Body of pancreas (tissue), 4 donors: Measurements from ENCODE around the gene ANP32B. TPM values are rescaled to one million over a fixed set of nuclear protein-coding genes. Genes with fewer than 3 reads are reported as not detected.

Experiments used
- ATAC-seq: fragments of 150-250 bp; one replicate; pipeline ENCODE4 v1.9.1; 2016
- DNase-seq, 4 donors: peaks; one replicate each; pipeline ENCODE4 v3.0.0-alpha.2; 2019
- H3K27ac ChIP-seq, 4 donors: fragments of 200-600 bp; sonication (generic); 1 replicate in 3 of 4; 2 replicates in 1 of 4; pipeline versions ENCODE4 v1.5.1 to v1.6.1; 2016 to 2019; ENCODE audit warnings: mild to moderate bottlenecking in 1 of 4, mixed read lengths in 1 of 4, moderate library complexity in 1 of 4
- H3K27me3 ChIP-seq, 2 donors: fragments of 200-600 bp; sonication (generic); one replicate each; pipeline ENCODE4 v1.6.0; 2016; ENCODE audit warnings: mild to moderate bottlenecking in 1 of 2
- H3K36me3 ChIP-seq, 2 donors: fragments of 200-600 bp; sonication (generic); replicated peaks in 1 of 2; 2 replicates each; pipeline ENCODE4 v1.5.1; 2016; ENCODE audit warnings: low read depth in 2 of 2; ENCODE audit not compliant: insufficient read depth in 1 of 2
- H3K4me1 ChIP-seq: fragments of 200-600 bp; sonication (generic); one replicate; pipeline ENCODE4 v1.6.0; 2016
- H3K4me3 ChIP-seq, 2 donors: fragments of 200-600 bp; sonication (generic); 1 replicate in 1 of 2; 2 replicates in 1 of 2; pipeline ENCODE4 v1.5.1; 2016 to 2019
- H3K9me3 ChIP-seq, 3 donors: fragments of 200-600 bp; sonication (generic); 1 replicate in 2 of 3; 2 replicates in 1 of 3; pipeline ENCODE4 v1.5.1; 2016
- POLR2A ChIP-seq, 3 donors: fragments of 450-650 bp; IDR thresholded peaks; one replicate each; pipeline ENCODE4 v1.6.1; 2016; ENCODE audit warnings: antibody characterized with exemption in 3 of 3, mild to moderate bottlenecking in 2 of 3
- WGBS, 2 donors: methylation state at CpG; one replicate each; pipeline ENCODE4 v1.1.5; 2017; 5-methylcytosine and 5-hydroxymethylcytosine counted together
- intact Hi-C: fragments of 100-400 bp; cut with DNase I; formaldehyde crosslinking; loops from one replicate; pipeline ENCODE4 v1.15.1; 2023
- total RNA-seq, 2 donors: library from RNA; depleted of rRNA; stranded (reverse); fragments of >200 nt; gene quantifications; one replicate each; pipeline ENCODE4 v1.1.0, GENCODE V29; 2016
- TF ChIP-seq, protein P1 (sequence below), 7 experiments: fragments of 450-650 bp in 4 of 7; fragments of 200-600 bp in 3 of 7; sonication (generic) in 3 of 7; IDR thresholded peaks; one replicate each; pipeline ENCODE4 v1.5.1; 2016 to 2019; ENCODE audit warnings: antibody characterized with exemption in 7 of 7

Gene ANP32B
- total RNA-seq: 10 to 100 TPM; 38.4 to 65.9 TPM

DNA sequence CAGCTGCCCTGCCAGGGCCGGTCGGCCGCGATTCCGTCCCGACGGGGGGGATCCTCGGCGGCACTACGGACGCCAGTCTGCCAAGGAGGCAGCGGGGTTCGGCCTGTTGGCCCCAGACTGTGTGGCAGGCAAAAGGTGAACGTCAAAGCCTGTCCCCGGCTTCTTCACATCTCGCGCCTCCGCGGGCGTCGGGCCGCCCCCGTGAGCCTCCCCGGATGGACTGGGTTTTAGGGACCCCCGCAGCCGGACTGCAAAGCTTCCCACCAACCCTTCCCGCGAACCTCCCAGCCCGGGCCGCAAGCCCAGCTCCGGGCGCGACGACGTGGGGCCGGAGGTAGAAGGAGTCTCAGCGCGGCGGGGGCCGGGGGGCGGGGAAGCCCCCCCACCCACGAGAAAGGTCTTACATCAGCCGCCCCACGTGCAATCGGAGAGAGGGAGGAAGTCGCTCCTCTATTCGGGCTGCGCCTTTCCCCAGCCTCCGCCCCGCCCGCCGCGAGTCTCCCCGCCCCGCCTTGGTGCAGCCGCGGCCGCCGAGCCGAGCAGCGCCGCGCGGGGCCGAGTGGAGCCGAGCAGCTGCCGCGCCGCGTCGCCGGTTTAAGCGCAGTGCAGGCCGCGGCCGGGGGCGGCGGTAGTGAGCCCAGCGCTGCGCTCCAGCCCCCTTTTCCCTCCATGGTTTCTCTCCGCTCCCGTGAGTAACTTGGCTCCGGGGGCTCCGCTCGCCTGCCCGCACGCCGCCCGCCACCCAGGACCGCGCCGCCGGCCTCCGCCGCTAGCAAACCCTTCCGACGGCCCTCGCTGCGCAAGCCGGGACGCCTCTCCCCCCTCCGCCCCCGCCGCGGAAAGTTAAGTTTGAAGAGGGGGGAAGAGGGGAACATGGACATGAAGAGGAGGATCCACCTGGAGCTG lies at the start of gene ANP32B:
ANP32B (plus strand) TSS at position 659 of the 906 bp plus-strand sequence; CDS start at position 874, 215 bp downstream.
- WGBS, 2 donors: 0% methylated on average over 13 to 101 of the region's 105 CpGs
- ATAC-seq (peak; percentile 87), DNase-seq (peak; percentile 89 to 91 (median 90))
- no peaks in the 10 kb centered on the region for H3K27me3 ChIP-seq
- H3K9me3 ChIP-seq: no peaks in the 10 kb centered on the region
- H3K27ac ChIP-seq: peak within 1 kb of the TSS; percentile 88 to 97 (median 96)
- peak; percentile 30 to 53 (median 45) for TF ChIP-seq POLR2A (IDR thresholded peaks at IDR 0.05)
- TF ChIP-seq, protein P1, sequence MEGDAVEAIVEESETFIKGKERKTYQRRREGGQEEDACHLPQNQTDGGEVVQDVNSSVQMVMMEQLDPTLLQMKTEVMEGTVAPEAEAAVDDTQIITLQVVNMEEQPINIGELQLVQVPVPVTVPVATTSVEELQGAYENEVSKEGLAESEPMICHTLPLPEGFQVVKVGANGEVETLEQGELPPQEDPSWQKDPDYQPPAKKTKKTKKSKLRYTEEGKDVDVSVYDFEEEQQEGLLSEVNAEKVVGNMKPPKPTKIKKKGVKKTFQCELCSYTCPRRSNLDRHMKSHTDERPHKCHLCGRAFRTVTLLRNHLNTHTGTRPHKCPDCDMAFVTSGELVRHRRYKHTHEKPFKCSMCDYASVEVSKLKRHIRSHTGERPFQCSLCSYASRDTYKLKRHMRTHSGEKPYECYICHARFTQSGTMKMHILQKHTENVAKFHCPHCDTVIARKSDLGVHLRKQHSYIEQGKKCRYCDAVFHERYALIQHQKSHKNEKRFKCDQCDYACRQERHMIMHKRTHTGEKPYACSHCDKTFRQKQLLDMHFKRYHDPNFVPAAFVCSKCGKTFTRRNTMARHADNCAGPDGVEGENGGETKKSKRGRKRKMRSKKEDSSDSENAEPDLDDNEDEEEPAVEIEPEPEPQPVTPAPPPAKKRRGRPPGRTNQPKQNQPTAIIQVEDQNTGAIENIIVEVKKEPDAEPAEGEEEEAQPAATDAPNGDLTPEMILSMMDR (IDR thresholded peaks at IDR 0.05): peak; percentile 60 to 98 (median 91)
- peaks cover 37% of the 10 kb centered on the region for H3K4me1 ChIP-seq
- H3K4me3 ChIP-seq: peak within 1 kb of the TSS; percentile 75 to 99
- no peaks in the 10 kb centered on the region for H3K36me3 ChIP-seq
- intact Hi-C loops: loop anchor here (10.0 kb wide), 1 partner anchor 52 kb away; no protein-coding TSS in a partner anchor

DNA sequence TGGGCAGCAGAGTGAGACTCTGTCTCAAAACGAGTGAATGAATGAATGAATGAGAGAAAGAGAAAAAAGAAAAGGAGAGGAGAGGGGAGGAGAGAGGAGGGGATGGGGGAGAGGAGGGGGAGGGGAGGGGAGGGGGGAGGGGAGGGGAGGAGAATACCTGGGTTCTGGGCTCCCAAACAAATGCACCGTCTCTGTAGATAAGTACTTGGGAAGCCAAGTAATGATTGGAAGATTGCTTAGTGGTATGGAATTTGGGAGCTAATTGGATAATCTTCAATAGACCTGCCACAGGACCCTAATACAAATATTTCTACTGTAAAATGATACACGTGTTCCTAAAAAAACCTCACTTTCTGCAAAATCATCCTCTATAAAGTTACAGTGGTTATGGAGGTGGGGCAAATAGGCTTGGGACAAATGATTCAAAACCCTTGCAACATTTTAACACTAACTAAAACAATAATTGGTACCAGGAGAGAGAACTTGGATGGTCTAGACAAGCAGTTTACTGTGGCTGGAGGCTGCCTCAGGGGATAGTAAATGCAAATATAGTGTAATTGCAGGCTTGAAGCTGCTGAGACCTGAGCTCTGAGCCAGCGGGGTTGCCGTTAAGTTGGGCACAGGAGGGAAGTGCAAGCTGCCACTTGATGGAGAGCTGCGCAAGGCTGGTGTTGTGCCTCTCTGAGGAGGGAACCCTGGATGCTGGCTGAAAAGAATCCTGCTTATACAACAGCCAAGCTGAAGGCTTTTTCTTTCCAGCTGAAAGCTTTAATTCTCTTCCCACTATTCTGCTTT lies 48.6 kb upstream of the ANP32B start:
- Histone ChIP-seq H3K4me1 (no peaks in the 10 kb centered on the region), H3K27ac (no peak overlapping the region), H3K36me3 (no peaks in the 10 kb centered on the region), H3K27me3 (no peaks in the 10 kb centered on the region), H3K9me3 (no peaks in the 10 kb centered on the region), H3K4me3 (no peak overlapping the region)
- no peak for TF ChIP-seq POLR2A (IDR thresholded peaks at IDR 0.05)
- TF ChIP-seq, protein P1 (IDR thresholded peaks at IDR 0.05): no peak
- 20 to 25% methylated on average over 6 of the region's 6 CpGs for WGBS, 2 donors
- intact Hi-C loops: no loop called here
- no peak for DNase-seq
- ATAC-seq: no peak

DNA sequence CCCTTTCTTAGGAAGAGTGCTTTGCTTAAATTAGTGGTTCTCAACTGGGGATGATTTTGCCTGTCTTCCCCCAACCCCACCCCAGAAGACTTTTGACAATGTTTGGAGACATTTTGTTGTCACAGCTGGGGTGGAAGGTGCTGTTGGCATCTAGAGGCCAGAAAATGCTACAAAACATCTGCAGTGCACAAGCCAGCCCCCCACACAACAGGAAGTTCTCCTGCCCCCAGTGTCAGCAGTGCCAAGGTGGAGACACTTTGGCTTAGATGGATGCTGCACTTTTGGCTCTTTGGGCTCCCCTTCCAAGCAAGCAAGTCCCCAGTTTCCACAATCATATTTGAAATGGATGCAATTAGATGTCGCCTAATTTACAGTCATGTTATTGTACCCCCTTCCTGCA lies 47.9 kb upstream of the ANP32B start:
- Histone ChIP-seq H3K4me3 (no peak overlapping the region), H3K27ac (no peak overlapping the region), H3K27me3 (no peaks in the 10 kb centered on the region), H3K36me3 (no peaks in the 10 kb centered on the region), H3K9me3 (no peaks in the 10 kb centered on the region), H3K4me1 (no peaks in the 10 kb centered on the region)
- DNase-seq (no peak), ATAC-seq (no peak)
- TF ChIP-seq, protein P1 (IDR thresholded peaks at IDR 0.05): no peak
- TF ChIP-seq POLR2A (IDR thresholded peaks at IDR 0.05): no peak
- intact Hi-C loops: no loop called here
- whole genome bisulfite sequencing, 2 donors: 67 to 82% methylated on average over 1 of the region's 1 CpG

DNA sequence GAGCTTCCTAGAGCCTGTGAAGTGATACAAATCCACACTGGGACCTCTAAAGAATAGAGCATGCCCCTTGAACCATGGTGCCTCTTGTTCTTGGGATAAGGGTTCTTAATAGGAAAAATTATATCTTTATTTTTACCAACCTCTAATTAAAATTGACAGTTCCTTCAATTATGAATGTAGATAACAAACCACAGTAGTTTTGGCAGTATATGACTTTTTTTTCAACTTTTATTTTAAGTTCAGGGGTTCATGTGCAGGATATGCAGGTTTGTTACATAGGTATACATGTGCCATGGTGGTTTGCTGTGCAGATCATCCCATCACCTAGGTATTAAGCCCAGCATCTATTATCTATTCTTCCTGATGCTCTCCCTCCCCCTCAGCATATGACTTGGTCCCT lies 46.1 kb upstream of the ANP32B start:
- intact Hi-C loops: no loop called here
- no peak for TF ChIP-seq POLR2A (IDR thresholded peaks at IDR 0.05)
- Histone ChIP-seq H3K36me3 (no peaks in the 10 kb centered on the region), H3K27me3 (no peaks in the 10 kb centered on the region), H3K4me1 (no peaks in the 10 kb centered on the region), H3K9me3 (no peaks in the 10 kb centered on the region), H3K27ac (no peak overlapping the region), H3K4me3 (no peak overlapping the region)
- DNase-seq (no peak), ATAC-seq (no peak)

DNA sequence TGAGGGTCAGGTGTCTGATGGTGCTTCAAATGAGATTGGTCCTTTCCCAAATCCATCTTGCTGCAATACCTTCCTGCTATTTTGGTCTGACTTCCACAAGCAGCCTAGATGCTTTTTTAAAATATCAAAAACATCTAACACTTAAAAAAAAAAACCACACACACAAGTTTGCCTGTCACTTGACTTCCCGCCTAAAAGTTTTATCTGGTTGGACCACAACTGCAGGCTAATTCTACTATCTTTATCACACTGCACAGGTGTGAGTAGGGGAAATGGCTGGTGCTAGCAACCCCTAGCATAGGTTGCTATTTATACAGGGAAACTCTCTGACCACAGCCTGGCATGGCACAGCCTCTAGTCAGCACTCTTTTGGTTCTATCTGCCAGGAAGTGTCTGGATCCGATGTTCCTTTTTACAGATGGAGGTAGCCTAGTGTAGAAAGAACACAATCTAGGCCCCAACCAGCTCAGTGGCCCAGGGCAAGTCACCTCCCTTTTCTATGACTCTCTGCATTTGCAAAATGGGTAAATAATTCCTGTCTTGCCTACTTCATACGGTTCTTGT lies 45.0 kb upstream of the ANP32B start, which contains the start of gene HEMGN:
HEMGN (minus strand) TSS at position 92 of the 564 bp plus-strand sequence; CDS start at position 56, 36 bp downstream.
- ATAC-seq (no peak), DNase-seq (no peak)
- WGBS, 2 donors: 52 to 59% methylated on average over 3 of the region's 3 CpGs
- H3K36me3 ChIP-seq: no peaks in the 10 kb centered on the region
- TF ChIP-seq POLR2A (IDR thresholded peaks at IDR 0.05): no peak
- TF ChIP-seq, protein P1 (IDR thresholded peaks at IDR 0.05): no peak
- H3K27me3 ChIP-seq: no peaks in the 10 kb centered on the region
- intact Hi-C loops: no loop called here
- H3K4me3 ChIP-seq: no peak within 1 kb of the TSS
- H3K9me3 ChIP-seq: no peaks in the 10 kb centered on the region
- no peak within 1 kb of the TSS for H3K27ac ChIP-seq
- no peaks in the 10 kb centered on the region for H3K4me1 ChIP-seq
